ENCODE measurements around the gene KHDC3L.

Gene KHDC3L

DNA sequence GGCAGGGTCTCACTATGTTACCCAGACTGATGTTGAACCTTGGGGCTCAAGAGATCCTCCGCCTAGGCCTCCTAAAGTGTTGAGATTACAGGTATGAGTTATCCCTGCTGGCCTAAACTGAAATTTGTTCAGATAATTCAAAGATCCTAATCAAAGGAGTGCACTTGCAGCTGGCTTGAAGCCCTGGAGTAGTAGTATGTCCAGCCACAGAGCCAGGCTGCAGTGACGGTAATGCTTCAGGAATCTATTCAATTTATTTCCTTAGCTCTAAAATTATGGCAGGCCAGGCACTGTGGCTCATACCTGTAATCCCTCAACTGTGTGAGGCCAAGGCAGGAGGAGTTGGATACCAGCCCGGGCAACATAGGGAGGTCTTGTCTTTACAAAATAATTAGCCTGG, 30.8 kb downstream of the KHDC3L start (continued):
- no peak for TF ChIP-seq ZNF121 (tag by site-specific recombination; IDR thresholded peaks at IDR 0.05)
- TF ChIP-seq, protein P1, sequence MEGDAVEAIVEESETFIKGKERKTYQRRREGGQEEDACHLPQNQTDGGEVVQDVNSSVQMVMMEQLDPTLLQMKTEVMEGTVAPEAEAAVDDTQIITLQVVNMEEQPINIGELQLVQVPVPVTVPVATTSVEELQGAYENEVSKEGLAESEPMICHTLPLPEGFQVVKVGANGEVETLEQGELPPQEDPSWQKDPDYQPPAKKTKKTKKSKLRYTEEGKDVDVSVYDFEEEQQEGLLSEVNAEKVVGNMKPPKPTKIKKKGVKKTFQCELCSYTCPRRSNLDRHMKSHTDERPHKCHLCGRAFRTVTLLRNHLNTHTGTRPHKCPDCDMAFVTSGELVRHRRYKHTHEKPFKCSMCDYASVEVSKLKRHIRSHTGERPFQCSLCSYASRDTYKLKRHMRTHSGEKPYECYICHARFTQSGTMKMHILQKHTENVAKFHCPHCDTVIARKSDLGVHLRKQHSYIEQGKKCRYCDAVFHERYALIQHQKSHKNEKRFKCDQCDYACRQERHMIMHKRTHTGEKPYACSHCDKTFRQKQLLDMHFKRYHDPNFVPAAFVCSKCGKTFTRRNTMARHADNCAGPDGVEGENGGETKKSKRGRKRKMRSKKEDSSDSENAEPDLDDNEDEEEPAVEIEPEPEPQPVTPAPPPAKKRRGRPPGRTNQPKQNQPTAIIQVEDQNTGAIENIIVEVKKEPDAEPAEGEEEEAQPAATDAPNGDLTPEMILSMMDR (tag by site-specific recombination; IDR thresholded peaks at IDR 0.05), result no peak
- no peak for TF ChIP-seq ZNF394 (tag by site-specific recombination; IDR thresholded peaks at IDR 0.05; ENCODE audit: borderline replicate concordance)
- TF ChIP-seq, protein P2, sequence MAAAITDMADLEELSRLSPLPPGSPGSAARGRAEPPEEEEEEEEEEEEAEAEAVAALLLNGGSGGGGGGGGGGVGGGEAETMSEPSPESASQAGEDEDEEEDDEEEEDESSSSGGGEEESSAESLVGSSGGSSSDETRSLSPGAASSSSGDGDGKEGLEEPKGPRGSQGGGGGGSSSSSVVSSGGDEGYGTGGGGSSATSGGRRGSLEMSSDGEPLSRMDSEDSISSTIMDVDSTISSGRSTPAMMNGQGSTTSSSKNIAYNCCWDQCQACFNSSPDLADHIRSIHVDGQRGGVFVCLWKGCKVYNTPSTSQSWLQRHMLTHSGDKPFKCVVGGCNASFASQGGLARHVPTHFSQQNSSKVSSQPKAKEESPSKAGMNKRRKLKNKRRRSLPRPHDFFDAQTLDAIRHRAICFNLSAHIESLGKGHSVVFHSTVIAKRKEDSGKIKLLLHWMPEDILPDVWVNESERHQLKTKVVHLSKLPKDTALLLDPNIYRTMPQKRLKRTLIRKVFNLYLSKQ (tag by site-specific recombination; IDR thresholded peaks at IDR 0.05; ENCODE audit: borderline replicate concordance), result no peak

DNA sequence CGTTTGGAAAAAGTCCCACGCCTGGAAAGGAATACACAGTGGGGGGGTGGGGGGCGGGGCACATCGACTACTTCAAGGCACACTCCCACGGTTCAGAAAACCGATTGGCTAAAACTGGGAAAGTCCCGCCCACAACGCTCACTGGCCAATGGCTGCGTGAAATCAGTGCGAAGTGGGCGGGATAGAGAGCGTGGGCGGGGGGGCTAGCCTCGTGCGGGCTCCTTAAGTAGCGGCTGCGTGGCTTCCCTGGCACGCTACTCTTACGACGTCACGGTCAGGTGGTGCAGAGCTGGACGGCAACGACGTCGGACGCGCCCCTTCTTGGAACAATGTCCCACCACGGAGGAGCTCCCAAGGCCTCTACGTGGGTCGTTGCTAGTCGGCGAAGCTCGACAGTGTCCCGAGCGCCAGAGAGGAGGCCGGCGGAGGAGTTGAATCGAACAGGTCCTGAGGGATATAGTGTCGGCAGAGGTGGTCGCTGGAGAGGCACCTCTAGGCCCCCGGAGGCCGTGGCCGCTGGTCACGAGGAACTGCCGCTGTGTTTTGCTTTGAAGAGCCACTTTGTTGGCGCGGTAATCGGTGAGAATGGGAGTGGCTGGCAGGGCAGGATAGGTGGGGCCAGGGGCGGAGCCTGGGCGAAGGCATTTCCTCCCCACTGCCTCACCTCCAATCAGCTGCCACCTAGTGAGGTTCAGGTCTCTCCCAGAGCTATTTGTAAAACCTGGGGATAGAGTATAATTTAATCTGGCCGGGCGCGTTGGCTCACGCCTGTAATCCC, 32.3 kb downstream of the KHDC3L start, which contains the start of gene DDX43:
TSS of gene DDX43 (plus strand) at position 252 of the 778 bp plus-strand sequence. CDS start at position 330, 78 bp downstream.
- ChIA-PET POLR2A (no interaction called here), CTCF (interaction anchor here (0.7 to 1.2 kb wide), 4 partner anchors 9 to 928 kb away, joined by 3 to 6 read pairs (median 4); no protein-coding TSS in a partner anchor)
- Histone ChIP-seq H3K36me3 (ENCODE audit: control insufficient read depth in 2 of 2, insufficient read depth in 1 of 2, low read length in 2 of 2) (no peaks in the 10 kb centered on the region), H3K4me3 (ENCODE audit: low read depth, low read length) (no peak within 1 kb of the TSS), H3K4me1 (ENCODE audit: control insufficient read depth, insufficient read depth, low read length) (no peaks in the 10 kb centered on the region), H3K9me3 (ENCODE audit: control insufficient read depth, insufficient read depth, low read depth, low read length) (no peaks in the 10 kb centered on the region), H3K27ac (ENCODE audit: extremely low read depth, low read depth, low read length) (no peak within 1 kb of the TSS)
- TF ChIP-seq TCF7L2 (IDR thresholded peaks at IDR 0.05; ENCODE audit: borderline replicate concordance, low read depth, low read length), result no peak
- no peak for TF ChIP-seq ZNF624 (tag by site-specific recombination; IDR thresholded peaks at IDR 0.05)
- TF ChIP-seq YY1 (tag by site-specific recombination; IDR thresholded peaks at IDR 0.05), result no peak
- TF ChIP-seq ZFP69B (tag by site-specific recombination; IDR thresholded peaks at IDR 0.05), result no peak
- TF ChIP-seq ZNF514 (tag by site-specific recombination; IDR thresholded peaks at IDR 0.05), result no peak
- TF ChIP-seq ZNF521 (tag by site-specific recombination; IDR thresholded peaks at IDR 0.05), result no peak
- no peak for TF ChIP-seq EGR2 (tag by site-specific recombination; IDR thresholded peaks at IDR 0.05; ENCODE audit: low read depth)
- TF ChIP-seq HOXD13 (CRISPR knock-in tag; IDR thresholded peaks at IDR 0.05; ENCODE audit: borderline replicate concordance), result no peak
- TF ChIP-seq ZIC2 (tag by site-specific recombination; IDR thresholded peaks at IDR 0.05), result no peak
- TF ChIP-seq ZBTB7A (tag by site-specific recombination; IDR thresholded peaks at IDR 0.05; ENCODE audit: low read depth), result no peak
- TF ChIP-seq, protein P3, sequence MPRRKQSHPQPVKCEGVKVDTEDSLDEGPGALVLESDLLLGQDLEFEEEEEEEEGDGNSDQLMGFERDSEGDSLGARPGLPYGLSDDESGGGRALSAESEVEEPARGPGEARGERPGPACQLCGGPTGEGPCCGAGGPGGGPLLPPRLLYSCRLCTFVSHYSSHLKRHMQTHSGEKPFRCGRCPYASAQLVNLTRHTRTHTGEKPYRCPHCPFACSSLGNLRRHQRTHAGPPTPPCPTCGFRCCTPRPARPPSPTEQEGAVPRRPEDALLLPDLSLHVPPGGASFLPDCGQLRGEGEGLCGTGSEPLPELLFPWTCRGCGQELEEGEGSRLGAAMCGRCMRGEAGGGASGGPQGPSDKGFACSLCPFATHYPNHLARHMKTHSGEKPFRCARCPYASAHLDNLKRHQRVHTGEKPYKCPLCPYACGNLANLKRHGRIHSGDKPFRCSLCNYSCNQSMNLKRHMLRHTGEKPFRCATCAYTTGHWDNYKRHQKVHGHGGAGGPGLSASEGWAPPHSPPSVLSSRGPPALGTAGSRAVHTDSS (tag by site-specific recombination; IDR thresholded peaks at IDR 0.05), result no peak

DNA sequence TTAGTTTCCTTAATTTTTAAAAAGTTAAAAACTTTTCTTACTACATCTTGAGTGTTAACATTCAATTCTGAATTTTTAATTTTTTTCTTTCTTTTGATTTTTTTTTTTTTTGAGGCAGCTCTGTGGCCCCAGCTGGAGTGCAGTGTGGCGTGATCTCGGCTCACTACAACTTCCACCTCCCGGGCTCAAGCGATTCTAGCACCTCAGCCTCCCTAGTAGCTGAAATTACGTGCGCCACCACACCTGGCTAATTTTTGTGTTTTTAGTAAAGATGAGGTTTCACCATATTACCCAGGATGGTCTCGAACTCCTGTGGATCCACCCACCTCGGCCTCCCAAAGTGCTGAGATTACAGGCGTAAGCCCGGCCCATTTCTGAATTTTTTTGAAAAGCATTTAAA, 33.4 kb downstream of the KHDC3L start:
- POLR2A ChIA-PET, result interaction anchor here (0.7 kb wide), 1 partner anchor 125 kb away, joined by 3 read pairs; the partner anchor contains the start of gene EEF1A1
- H3K9me3 ChIP-seq (ENCODE audit: control insufficient read depth, insufficient read depth, low read depth, low read length), result no peaks in the 10 kb centered on the region
- H3K4me3 ChIP-seq (ENCODE audit: low read depth, low read length), result no peak overlapping the region
- H3K36me3 ChIP-seq (ENCODE audit: control insufficient read depth in 2 of 2, insufficient read depth in 1 of 2, low read length in 2 of 2), result no peaks in the 10 kb centered on the region
- CTCF ChIA-PET, result interaction anchor here (0.5 to 1.2 kb wide), 6 partner anchors 46 to 276 kb away, joined by 3 to 7 read pairs (median 4); no protein-coding TSS in a partner anchor
- H3K4me1 ChIP-seq (ENCODE audit: control insufficient read depth, insufficient read depth, low read length), result no peaks in the 10 kb centered on the region
- H3K27ac ChIP-seq (ENCODE audit: extremely low read depth, low read depth, low read length), result no peak overlapping the region
- TF ChIP-seq, protein P4, sequence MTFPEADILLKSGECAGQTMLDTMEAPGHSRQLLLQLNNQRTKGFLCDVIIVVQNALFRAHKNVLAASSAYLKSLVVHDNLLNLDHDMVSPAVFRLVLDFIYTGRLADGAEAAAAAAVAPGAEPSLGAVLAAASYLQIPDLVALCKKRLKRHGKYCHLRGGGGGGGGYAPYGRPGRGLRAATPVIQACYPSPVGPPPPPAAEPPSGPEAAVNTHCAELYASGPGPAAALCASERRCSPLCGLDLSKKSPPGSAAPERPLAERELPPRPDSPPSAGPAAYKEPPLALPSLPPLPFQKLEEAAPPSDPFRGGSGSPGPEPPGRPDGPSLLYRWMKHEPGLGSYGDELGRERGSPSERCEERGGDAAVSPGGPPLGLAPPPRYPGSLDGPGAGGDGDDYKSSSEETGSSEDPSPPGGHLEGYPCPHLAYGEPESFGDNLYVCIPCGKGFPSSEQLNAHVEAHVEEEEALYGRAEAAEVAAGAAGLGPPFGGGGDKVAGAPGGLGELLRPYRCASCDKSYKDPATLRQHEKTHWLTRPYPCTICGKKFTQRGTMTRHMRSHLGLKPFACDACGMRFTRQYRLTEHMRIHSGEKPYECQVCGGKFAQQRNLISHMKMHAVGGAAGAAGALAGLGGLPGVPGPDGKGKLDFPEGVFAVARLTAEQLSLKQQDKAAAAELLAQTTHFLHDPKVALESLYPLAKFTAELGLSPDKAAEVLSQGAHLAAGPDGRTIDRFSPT (tag by site-specific recombination; IDR thresholded peaks at IDR 0.05), result no peak
- TF ChIP-seq ZNF324 (tag by site-specific recombination; IDR thresholded peaks at IDR 0.05), result no peak
- no peak for TF ChIP-seq OVOL3 (tag by site-specific recombination; IDR thresholded peaks at IDR 0.05)
- no peak for TF ChIP-seq ZNF747 (tag by site-specific recombination; IDR thresholded peaks at IDR 0.05)
- no peak for TF ChIP-seq ZNF629 (tag by site-specific recombination; IDR thresholded peaks at IDR 0.05)
- no peak for TF ChIP-seq ZNF777 (tag by site-specific recombination; IDR thresholded peaks at IDR 0.05; ENCODE audit: borderline replicate concordance)
- TF ChIP-seq, protein P5, sequence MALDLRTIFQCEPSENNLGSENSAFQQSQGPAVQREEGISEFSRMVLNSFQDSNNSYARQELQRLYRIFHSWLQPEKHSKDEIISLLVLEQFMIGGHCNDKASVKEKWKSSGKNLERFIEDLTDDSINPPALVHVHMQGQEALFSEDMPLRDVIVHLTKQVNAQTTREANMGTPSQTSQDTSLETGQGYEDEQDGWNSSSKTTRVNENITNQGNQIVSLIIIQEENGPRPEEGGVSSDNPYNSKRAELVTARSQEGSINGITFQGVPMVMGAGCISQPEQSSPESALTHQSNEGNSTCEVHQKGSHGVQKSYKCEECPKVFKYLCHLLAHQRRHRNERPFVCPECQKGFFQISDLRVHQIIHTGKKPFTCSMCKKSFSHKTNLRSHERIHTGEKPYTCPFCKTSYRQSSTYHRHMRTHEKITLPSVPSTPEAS (tag by site-specific recombination; IDR thresholded peaks at IDR 0.05), result no peak
- TF ChIP-seq, protein P6, sequence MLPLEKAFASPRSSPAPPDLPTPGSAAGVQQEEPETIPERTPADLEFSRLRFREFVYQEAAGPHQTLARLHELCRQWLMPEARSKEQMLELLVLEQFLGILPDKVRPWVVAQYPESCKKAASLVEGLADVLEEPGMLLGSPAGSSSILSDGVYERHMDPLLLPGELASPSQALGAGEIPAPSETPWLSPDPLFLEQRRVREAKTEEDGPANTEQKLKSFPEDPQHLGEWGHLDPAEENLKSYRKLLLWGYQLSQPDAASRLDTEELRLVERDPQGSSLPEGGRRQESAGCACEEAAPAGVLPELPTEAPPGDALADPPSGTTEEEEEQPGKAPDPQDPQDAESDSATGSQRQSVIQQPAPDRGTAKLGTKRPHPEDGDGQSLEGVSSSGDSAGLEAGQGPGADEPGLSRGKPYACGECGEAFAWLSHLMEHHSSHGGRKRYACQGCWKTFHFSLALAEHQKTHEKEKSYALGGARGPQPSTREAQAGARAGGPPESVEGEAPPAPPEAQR (tag by site-specific recombination; IDR thresholded peaks at IDR 0.05), result no peak
